Measurements from ENCODE around the gene URAD.
"Not testable (repeated sequence)": the region's sequence is repeated elsewhere in the genome, so short reads cannot be mapped to it uniquely, and the experiment has no call there.

The URAD gene

DNA sequence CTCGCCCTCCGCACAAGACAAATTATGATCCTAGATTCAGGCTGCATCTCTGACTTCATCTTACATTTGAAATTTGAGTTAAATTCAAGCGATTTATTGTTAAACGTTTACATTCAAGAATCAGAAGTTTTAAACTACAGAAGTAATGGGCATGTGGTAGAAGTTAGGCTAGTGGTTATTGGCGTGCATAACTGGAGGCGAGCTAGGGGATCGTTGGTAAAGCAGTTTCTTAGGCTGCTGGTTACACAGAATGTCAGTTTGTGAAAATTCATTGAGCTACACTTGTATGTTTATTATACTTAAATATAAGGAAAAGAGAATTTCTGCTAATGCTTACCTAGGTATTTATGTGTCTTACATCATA is 18.6 kb downstream of the URAD start:
- DNase-seq: no peak

- no peak for DNase-seq
These were observed 19.2 kb downstream of the URAD start, which contains the start of gene CDX2 for GRCh38 chr13:27969082-27969865. TSS of gene CDX2 (minus strand) at chr13:27969315. CDS start at chr13:27969006, 309 bp downstream.

DNA sequence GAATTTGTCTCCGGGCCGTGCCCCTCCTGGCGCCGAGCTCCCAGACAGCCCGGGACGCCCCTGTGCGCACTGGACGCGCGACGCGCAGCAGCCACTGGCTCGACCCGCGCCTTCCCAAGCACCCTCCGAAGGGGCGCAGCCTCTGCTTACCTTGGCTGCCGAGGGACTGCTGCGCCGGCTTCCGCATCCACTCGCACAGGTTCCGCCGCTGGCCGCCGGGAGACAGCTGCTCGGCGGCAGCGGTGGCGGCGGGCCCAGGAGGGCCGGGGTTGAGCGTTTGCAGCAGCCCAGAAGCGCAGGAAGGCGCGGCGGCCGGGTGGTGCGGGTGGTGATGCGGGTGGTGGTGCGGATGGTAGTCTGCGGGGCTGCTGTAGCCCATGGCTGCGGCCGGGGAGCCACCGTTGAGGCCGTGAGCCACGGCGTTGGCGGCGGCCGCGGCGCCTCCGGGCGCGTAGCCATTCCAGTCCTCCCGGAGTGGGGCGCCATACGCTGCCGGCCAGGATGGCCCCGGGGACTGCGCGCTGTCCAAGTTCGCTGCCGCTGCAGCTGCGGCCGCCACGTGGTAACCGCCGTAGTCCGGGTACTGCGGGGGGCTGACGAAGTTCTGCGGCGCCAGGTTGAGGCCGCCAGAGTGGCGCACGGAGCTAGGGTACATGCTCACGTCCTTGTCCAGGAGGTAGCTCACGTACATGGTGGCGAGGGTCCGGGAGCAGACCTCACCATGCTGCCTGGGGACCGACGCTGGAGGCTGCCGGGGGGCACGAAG is 20.0 kb downstream of the URAD start:
- no peak for DNase-seq

- no peak for DNase-seq
These were observed 20.7 kb downstream of the URAD start for GRCh38 chr13:27967736-27968315.

GRCh38 chr13:27967203-27967735 is 21.2 kb downstream of the URAD start:
- DNase-seq: peak; percentile 20 to 21

GRCh38 chr13:27966641-27967202 is 21.8 kb downstream of the URAD start:
- no peak for DNase-seq

DNA sequence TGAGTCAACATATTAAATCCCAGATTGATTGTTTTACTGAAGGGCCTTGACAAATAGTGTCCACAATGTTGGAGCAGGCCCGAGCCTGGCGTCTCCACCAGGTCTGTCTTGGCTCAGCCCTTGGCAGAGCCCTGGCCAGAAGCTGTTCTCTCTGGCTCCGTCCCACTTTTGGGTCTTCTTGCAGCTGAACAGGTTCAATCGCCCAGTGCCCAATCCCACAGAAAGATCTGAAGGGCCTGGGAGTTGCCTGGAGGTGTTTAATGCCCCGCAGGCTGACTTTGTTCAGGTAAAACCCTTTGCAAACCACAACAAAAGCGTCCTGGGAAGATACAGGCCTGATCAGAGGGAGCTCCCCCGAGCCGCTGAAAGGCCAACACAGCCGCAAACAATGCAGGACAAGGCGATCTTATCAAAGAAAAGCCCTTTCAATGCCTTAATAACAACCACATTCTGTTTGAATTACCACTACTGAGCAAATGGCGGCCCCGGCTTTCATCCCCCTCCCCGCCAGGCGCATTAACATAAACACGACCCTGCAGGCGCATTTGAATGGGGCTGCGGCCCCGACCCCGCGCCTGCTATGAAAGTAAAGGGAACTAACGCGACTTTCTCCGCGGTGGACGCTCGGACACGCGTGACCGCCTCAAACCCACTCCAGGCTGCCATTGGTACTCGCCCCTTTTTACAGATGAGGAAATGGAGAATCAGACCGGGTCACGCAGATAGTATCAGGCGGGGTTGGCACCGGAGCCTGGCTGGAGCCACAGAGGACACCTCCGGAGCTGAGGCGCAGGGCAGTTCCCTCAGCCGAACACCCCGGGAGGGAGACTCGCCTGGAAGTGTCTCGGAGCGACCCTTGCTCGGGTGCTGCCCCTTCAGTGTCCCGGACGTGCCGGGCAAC is 22.5 kb downstream of the URAD start:
- DNase-seq: no peak

- DNase-seq: no peak
These were observed 23.2 kb downstream of the URAD start for GRCh38 chr13:27965343-27965739.

DNA sequence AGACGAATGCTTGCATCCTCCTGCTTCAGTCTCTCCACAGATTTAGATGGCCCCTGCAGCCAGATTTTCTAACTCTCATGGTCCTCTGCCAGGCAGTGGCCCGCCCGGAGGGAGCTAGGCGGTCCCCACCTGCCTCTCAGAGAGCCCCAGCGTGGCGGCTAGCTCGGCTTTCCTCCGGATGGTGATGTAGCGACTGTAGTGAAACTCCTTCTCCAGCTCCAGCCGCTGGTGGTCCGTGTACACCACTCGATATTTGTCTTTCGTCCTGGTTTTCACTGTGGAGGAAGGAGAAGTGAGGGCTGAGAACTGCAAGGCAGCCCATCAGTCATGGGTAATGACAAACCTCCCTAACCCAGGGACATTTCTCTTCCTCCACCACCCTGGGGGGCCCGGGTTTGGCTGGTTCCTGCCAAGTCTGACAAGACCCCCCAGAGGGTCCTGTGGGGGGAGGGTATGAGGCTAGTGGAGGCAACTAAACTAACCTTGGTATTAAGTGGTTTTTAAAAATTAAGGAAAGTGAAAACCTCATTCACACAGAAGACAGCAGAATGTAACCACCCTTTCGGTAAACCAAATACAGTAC is 23.7 kb downstream of the URAD start:
- DNase-seq: no peak

DNA sequence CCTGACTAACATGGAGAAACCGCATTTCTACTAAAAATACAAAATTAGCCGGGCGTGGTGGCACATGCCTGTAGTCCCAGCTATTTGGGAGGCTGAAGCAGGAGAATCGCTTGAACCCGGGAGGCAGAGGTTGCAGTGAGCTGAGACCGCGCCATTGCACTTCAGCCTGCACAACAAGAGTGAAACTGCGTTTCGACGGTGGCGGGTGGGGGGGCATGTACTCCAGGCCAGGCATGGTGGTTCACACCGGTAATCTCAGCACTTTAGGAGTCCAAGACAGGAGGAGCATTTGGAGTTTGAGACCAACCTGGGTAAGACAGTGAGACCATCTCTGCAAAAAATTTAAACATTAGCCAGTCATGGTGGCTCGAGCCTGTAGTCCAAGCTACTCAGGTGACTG is 24.3 kb downstream of the URAD start:
- DNase-seq: not testable (repeated sequence)

GRCh38 chr13:27963491-27963890 is 25.0 kb downstream of the URAD start:
- DNase-seq: no peak

- DNase-seq: no peak
These were observed 25.5 kb downstream of the URAD start for GRCh38 chr13:27962982-27963381.

GRCh38 chr13:27962128-27962841 is 26.2 kb downstream of the URAD start:
- no peak for DNase-seq

- DNase-seq: no peak
These were observed 27.0 kb downstream of the URAD start for GRCh38 chr13:27961227-27962085.

- DNase-seq: peak; percentile 39 to 47
These were observed 27.9 kb downstream of the URAD start for GRCh38 chr13:27960362-27961226.

DNA sequence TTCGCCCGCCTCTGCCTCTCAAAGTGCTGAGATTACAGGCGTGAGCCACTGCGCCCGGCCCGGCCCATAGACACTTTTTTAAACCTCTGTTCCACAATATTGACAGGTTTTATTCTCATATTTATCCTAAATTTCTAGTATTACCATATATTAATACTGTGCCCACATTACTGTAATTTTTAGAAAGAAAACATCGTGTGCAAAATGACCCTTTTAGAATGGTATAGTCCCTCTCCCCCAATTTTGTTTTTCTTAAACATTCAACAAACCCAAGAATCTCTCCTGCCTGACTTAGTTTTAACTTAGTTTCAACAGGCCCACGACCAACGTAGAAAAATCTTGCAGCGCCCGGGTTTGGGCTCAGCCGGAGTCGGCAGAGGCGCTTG is 28.5 kb downstream of the URAD start:
- no peak for DNase-seq

GRCh38 chr13:27956576-27957300 is 31.8 kb downstream of the URAD start:
- no peak for DNase-seq

GRCh38 chr13:27955014-27955591 is 33.4 kb downstream of the URAD start:
- no peak for DNase-seq

All from inflammatory macrophage (primary cell).